ENCODE data around the gene FARS2. TPM values are rescaled to one million over a fixed set of nuclear protein-coding genes. Genes with fewer than 3 reads are reported as not detected.

Gene FARS2
- polyA plus RNA-seq, 3 donors = 12.2 to 21.6 (median 17.7) TPM

- no peak for DNase-seq
- Histone ChIP-seq H3K36me3 (replicated peaks in 1 of 2; ENCODE audit: control insufficient read depth in 1 of 2, insufficient read depth in 2 of 2, low read length in 2 of 2) (peaks cover 0 to 13% of the 10 kb centered on the region in 2 donors), H3K27me3 (ENCODE audit: control insufficient read depth in 2 of 2, insufficient read depth in 2 of 2, low read length in 2 of 2) (no peaks in the 10 kb centered on the region), H3K9me3 (replicated peaks in 1 of 2; ENCODE audit: control insufficient read depth in 1 of 2, insufficient read depth in 1 of 2, low read length in 2 of 2) (no peaks in the 10 kb centered on the region), H3K27ac (ENCODE audit: low read depth in 1 of 2, low read length in 2 of 2) (no peak overlapping the region), H4K20me1 (ENCODE audit: insufficient read depth, low read length) (no peaks in the 10 kb centered on the region), H3K9ac (ENCODE audit: insufficient read depth, low read length, poor library complexity, severe bottlenecking) (no peak overlapping the region), H3K4me3 (replicated peaks in 1 of 3; ENCODE audit: low read depth in 2 of 3, low read length in 3 of 3) (no peak overlapping the region), H2AFZ (ENCODE audit: insufficient read depth, low read depth, low read length, poor library complexity, severe bottlenecking) (no peak overlapping the region), H3K4me1 (ENCODE audit: control insufficient read depth in 1 of 2, insufficient read depth in 2 of 2, low read length in 2 of 2) (no peaks in the 10 kb centered on the region), H3K4me2 (replicated peaks; ENCODE audit: extremely low read depth, low read length, poor library complexity, severe bottlenecking) (no peak overlapping the region), H3K79me2 (ENCODE audit: insufficient read depth, low read length) (no peaks in the 10 kb centered on the region)
- Mint-ChIP-seq H3K27ac (no peak overlapping the region), H3K36me3 (peaks cover 4 to 12% of the 10 kb centered on the region in 2 donors), H3K27me3 (ENCODE audit: low read depth in 3 of 3) (no peaks in the 10 kb centered on the region), H3K9me3 (no peaks in the 10 kb centered on the region), H3K4me1 (no peaks in the 10 kb centered on the region), H3K4me3 (no peak overlapping the region)
- intact Hi-C loops (cut with micrococcal nuclease) = no loop called here
- no peak for TF ChIP-seq CTCF (IDR thresholded peaks at IDR 0.05)
- no CpG with 5 or more reads among the region's 2 CpGs for WGBS (ENCODE audit: insufficient coverage)
Observed at GRCh38 chr6:5492356-5492755, 231.0 kb downstream of the FARS2 start.

- intact Hi-C loops (cut with micrococcal nuclease) = no loop called here
- WGBS (ENCODE audit: insufficient coverage) = 100% methylated on average over 1 of the region's 2 CpGs
Observed at GRCh38 chr6:5493806-5494205, 232.5 kb downstream of the FARS2 start.

More at GRCh38 chr6:5493806-5494205, 232.5 kb downstream of the FARS2 start:
- H3K4me1 ChIP-seq (ENCODE audit: control insufficient read depth in 1 of 2, insufficient read depth in 2 of 2, low read length in 2 of 2) = no peaks in the 10 kb centered on the region
- DNase-seq = no peak
- no peak for TF ChIP-seq CTCF (IDR thresholded peaks at IDR 0.05)
- no peaks in the 10 kb centered on the region for H3K27me3 ChIP-seq (ENCODE audit: control insufficient read depth in 2 of 2, insufficient read depth in 2 of 2, low read length in 2 of 2)
- no peak overlapping the region for H2AFZ ChIP-seq (ENCODE audit: insufficient read depth, low read depth, low read length, poor library complexity, severe bottlenecking)
- H3K36me3 ChIP-seq (replicated peaks in 1 of 2; ENCODE audit: control insufficient read depth in 1 of 2, insufficient read depth in 2 of 2, low read length in 2 of 2) = peaks cover 0 to 8% of the 10 kb centered on the region in 2 donors
- H4K20me1 ChIP-seq (ENCODE audit: insufficient read depth, low read length) = no peaks in the 10 kb centered on the region
- H3K79me2 ChIP-seq (ENCODE audit: insufficient read depth, low read length) = no peaks in the 10 kb centered on the region
- H3K36me3 Mint-ChIP-seq = peaks cover 0 to 7% of the 10 kb centered on the region in 2 donors
- no peak overlapping the region for H3K9ac ChIP-seq (ENCODE audit: insufficient read depth, low read length, poor library complexity, severe bottlenecking)
- H3K4me1 Mint-ChIP-seq = no peaks in the 10 kb centered on the region
- H3K9me3 ChIP-seq (replicated peaks in 1 of 2; ENCODE audit: control insufficient read depth in 1 of 2, insufficient read depth in 1 of 2, low read length in 2 of 2) = no peaks in the 10 kb centered on the region
- no peak overlapping the region for H3K27ac ChIP-seq (ENCODE audit: low read depth in 1 of 2, low read length in 2 of 2)
- no peaks in the 10 kb centered on the region for H3K9me3 Mint-ChIP-seq
- H3K27me3 Mint-ChIP-seq (ENCODE audit: low read depth in 3 of 3) = no peaks in the 10 kb centered on the region
- H3K4me3 Mint-ChIP-seq = no peak overlapping the region
- no peak overlapping the region for H3K27ac Mint-ChIP-seq
- H3K4me3 ChIP-seq (replicated peaks in 1 of 3; ENCODE audit: low read depth in 2 of 3, low read length in 3 of 3) = no peak overlapping the region
- no peak overlapping the region for H3K4me2 ChIP-seq (replicated peaks; ENCODE audit: extremely low read depth, low read length, poor library complexity, severe bottlenecking)

Data from CD14-positive monocyte (primary cell).